Kidney (tissue), 14 donors: ENCODE data around the gene CCT7. TPM values are rescaled to one million over a fixed set of nuclear protein-coding genes. Genes with fewer than 3 reads are reported as not detected.
A peak's percentile ranks its signal among the peaks of the same experiment; 100 is the strongest.

Source experiments
- DNase-seq, 5 donors: peaks; one replicate each; pipeline ENCODE4 v3.0.0-alpha.2; 2013 to 2020
- FAIRE-seq: peaks from 2 replicates; lab custom pipeline; 2012; peaks lifted over from hg19 to GRCh38; lab: Jason Lieb, UNC
- H3K27ac ChIP-seq, 2 donors: one replicate each; pipeline ENCODE4 v1.7.0; 2013; ENCODE audit warnings: low read depth in 2 of 2, low read length in 2 of 2, inconsistent platforms in 1 of 2
- H3K27me3 ChIP-seq: one replicate; pipeline ENCODE4 v1.7.1; 2013; ENCODE audit warnings: low read length, inconsistent platforms; ENCODE audit not compliant: control insufficient read depth, insufficient read depth
- H3K36me3 ChIP-seq, 3 donors: one replicate each; pipeline versions ENCODE4 v1.7.0 to v1.7.1; 2013; ENCODE audit warnings: low read length in 3 of 3, control low read depth in 1 of 3, inconsistent platforms in 1 of 3; ENCODE audit not compliant: insufficient read depth in 3 of 3, control insufficient read depth in 2 of 3
- H3K4me1 ChIP-seq, 3 donors: one replicate each; pipeline versions ENCODE4 v1.7.0 to v1.7.1; 2013; ENCODE audit warnings: low read length in 3 of 3, inconsistent platforms in 1 of 3, low read depth in 1 of 3; ENCODE audit not compliant: control insufficient read depth in 2 of 3, insufficient read depth in 2 of 3
- H3K4me3 ChIP-seq, 3 donors: one replicate each; pipeline versions ENCODE4 v1.7.0 to v1.8.1; 2013; ENCODE audit warnings: low read length in 3 of 3, control low read depth in 1 of 3, inconsistent platforms in 1 of 3
- H3K9ac ChIP-seq, 3 donors: one replicate each; pipeline versions ENCODE4 v1.7.0 to v1.7.1; 2013; ENCODE audit warnings: low read length in 3 of 3, control low read depth in 1 of 3, inconsistent platforms in 1 of 3
- H3K9me3 ChIP-seq, 3 donors: one replicate each; pipeline versions ENCODE4 v1.7.0 to v1.7.1; 2013; ENCODE audit warnings: low read length in 3 of 3, control low read depth in 1 of 3, inconsistent platforms in 1 of 3; ENCODE audit not compliant: control insufficient read depth in 2 of 3, insufficient read depth in 1 of 3
- CTCF ChIP-seq: IDR thresholded peaks from 3 replicates; pipeline ENCODE4 v1.5.1; 2012; ENCODE audit warnings: mild to moderate bottlenecking, moderate library complexity, borderline replicate concordance; ENCODE audit not compliant: insufficient read depth; ENCODE audit errors: extremely low read depth
- intact Hi-C: fragments of 100-400 bp; cut with DNase I; formaldehyde crosslinking; loops from one replicate; pipeline ENCODE4 v1.11.1; 2022
- polyA plus RNA-seq: library from polyadenylated mRNA; stranded (reverse); fragments of 350-450 nt; fragmentation: Illumina TruSeq; extraction: RNeasy Lipid Tissue Mini Kit (QIAGEN cat#74804); gene quantifications from one replicate; pipeline ENCODE4 v1.2.3, GENCODE V29; 2014; ENCODE audit warnings: low read depth, low replicate concordance; ENCODE audit not compliant: insufficient read depth
- total RNA-seq: library from RNA; stranded (reverse); fragmentation: NEBNext Ultra II Directional; extraction: Animal tissue kit (Norgen Biotek cat#: 25700); gene quantifications from one replicate; pipeline ENCODE4 v1.2.1, GENCODE V29; 2021
- donor health status: control.
- donor health status: control.
- donor health status: control.
- donor health status: control.
- donor health status: control.
- donor health status: DM: yes; HTN: yes; CAD: no.
- donor health status: Normal renal cell carcinoma (clear cell type).

CCT7 gene
- total and polyA plus RNA-seq, 2 donors from 2014 or later, result 164 to 173 TPM

GRCh38 chr2:73212448-73213176 is 21.5 kb upstream of the CCT7 start:
- H3K9ac ChIP-seq, result no peak overlapping the region
- no peak overlapping the region for H3K4me3 ChIP-seq
- no peaks in the 10 kb centered on the region for H3K9me3 ChIP-seq
- TF ChIP-seq CTCF, result peak; percentile 75
- peak; percentile 68 to 82 (median 72) for DNase-seq
- intact Hi-C loops, result no loop called here
- H3K36me3 ChIP-seq, result no peaks in the 10 kb centered on the region
- H3K27ac ChIP-seq, result no peak overlapping the region
- peaks cover 0 to 5% (median 2%) of the 10 kb centered on the region in 3 donors for H3K4me1 ChIP-seq
- peaks cover 2% of the 10 kb centered on the region for H3K27me3 ChIP-seq
- no peak for FAIRE-seq

DNA sequence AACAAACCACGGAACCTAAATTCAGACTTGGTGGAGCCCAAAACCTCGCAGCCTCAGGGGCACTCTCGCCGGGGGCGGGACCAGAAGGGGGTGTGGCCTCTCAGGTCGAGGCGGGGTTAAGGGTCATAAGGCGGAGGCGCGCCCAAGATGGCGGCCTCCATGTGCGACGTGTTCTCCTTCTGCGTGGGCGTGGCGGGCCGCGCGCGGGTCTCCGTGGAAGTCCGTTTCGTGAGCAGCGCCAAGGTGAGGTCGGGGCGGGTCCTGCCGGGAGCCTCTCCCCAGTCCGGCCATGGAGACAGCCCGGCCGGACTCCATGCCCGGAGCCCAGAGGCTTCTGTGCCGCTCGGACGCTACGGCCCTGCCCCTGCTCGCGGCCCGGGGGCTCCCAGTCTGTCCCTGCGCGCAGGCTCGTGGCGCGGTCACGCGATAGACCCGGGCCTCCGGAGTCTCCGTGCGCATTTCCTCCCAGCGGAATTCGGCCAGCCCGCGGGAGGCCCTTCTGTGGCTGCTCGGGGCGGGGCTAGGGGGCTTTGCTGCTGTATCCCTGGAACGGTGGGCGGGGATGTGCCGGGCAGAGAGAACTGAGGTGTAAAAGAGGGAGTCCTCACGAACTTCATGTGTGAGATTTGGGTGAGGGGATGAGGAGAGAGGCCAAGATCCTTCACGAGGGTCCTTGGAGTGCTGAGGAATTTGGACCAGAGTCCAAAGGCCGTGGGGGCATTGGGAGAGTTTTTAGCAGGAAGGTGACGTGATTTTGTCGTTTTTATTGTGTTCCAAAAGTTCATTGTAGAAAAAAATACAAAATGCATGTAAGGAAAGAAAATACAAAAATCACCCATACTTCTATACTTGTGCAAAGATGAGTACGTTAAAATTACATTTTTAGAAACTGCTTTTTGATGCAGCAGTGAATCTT is 19.7 kb upstream of the CCT7 start, which contains the start of gene SMYD5:
SMYD5 (plus strand) TSS at position 126 of the 916 bp plus-strand sequence; CDS start at position 148, 22 bp downstream.
- no peak for FAIRE-seq
- H3K4me1 ChIP-seq, result peaks cover 0 to 5% (median 2%) of the 10 kb centered on the region in 3 donors
- intact Hi-C loops, result no loop called here

GRCh38 chr2:73215254-73215653 is 18.9 kb upstream of the CCT7 start:
- no peak overlapping the region for H3K9ac ChIP-seq
- TF ChIP-seq CTCF, result no peak

More for the DNA sequence above, 19.7 kb upstream of the CCT7 start, which contains the start of gene SMYD5:
- no peaks in the 10 kb centered on the region for H3K9me3 ChIP-seq
- peak within 1 kb of the TSS; percentile 78 to 91 (median 84) for H3K4me3 ChIP-seq
- peak within 1 kb of the TSS; percentile 39 to 72 (median 55) for H3K9ac ChIP-seq
- no peaks in the 10 kb centered on the region for H3K27me3 ChIP-seq
- no peak for TF ChIP-seq CTCF
- peak within 1 kb of the TSS; percentile 59 to 82 for H3K27ac ChIP-seq
- DNase-seq, result peak; percentile 83 to 95 (median 91)
- H3K36me3 ChIP-seq, result no peaks in the 10 kb centered on the region

More at GRCh38 chr2:73215254-73215653, 18.9 kb upstream of the CCT7 start:
- Histone ChIP-seq H3K27me3 (no peaks in the 10 kb centered on the region), H3K36me3 (no peaks in the 10 kb centered on the region), H3K4me1 (peaks cover 0 to 5% (median 2%) of the 10 kb centered on the region in 3 donors), H3K9me3 (no peaks in the 10 kb centered on the region), H3K27ac (no peak overlapping the region), H3K4me3 (peak overlapping the region in 2 of 3 donors; percentile 78 to 84)
- intact Hi-C loops, result no loop called here
- no peak for DNase-seq
- no peak for FAIRE-seq
